K562 (cell line): ENCODE measurements around the gene NAA15. TPM values are rescaled to one million over a fixed set of nuclear protein-coding genes. Genes with fewer than 3 reads are reported as not detected.

Source experiments
- ATAC-seq: fragments of 200-7000 bp; cut with Tn5 transposase; 3 replicates; pipeline ENCODE4 v1.9.1; 2020; ENCODE audit warnings: moderate library complexity
- BruUV-seq: library from RNA; stranded (reverse); fragments of 400-500 nt; replicated peaks from 2 replicates; lab custom pipeline; 2021; lab: Mats Ljungman, UMichigan
- CTCF ChIA-PET: fragments of 300-600 bp; formaldehyde crosslinking; extraction: SDS; loops from one replicate; lab custom pipeline; 2021; ENCODE audit warnings: low intra/inter-chr PET ratio; lab: Yijun Ruan, JAX
- POLR2A ChIA-PET: fragments of 300-600, 350-650 bp; sonication (Branson Sonifier 250); formaldehyde crosslinking; extraction: SDS; loops from one replicate; lab custom pipeline; 2021; ENCODE audit warnings: antibody characterized with exemption, inconsistent platforms; lab: Yijun Ruan, JAX
- DNase-seq, 4 experiments: peaks; one replicate each; pipeline versions ENCODE4 v3.0.0 to v3.0.0-alpha.2; 2011 to 2018; ENCODE audit warnings: low spot score in 3 of 4, mixed read lengths in 3 of 4; ENCODE audit errors: extremely low read depth in 1 of 4
- FAIRE-seq: peaks from 2 replicates; lab custom pipeline; 2011; peaks lifted over from hg19 to GRCh38; lab: Jason Lieb, UNC
- H2AFZ ChIP-seq: 2 replicates; pipeline ENCODE4 v1.6.0; 2011; ENCODE audit warnings: low read depth, low read length, control low read depth, inconsistent platforms
- H3K27ac ChIP-seq: fragments of 200-600 bp; 3 replicates; pipeline ENCODE4 v1.8.0; 2011; ENCODE audit warnings: low read depth, mild to moderate bottlenecking, control low read depth, inconsistent platforms, low read length, moderate library complexity, mixed read lengths; ENCODE audit errors: extremely low read depth
- H3K27me3 ChIP-seq, 2 experiments: fragments of 300-600 bp in 1 of 2; 2 replicates in 1 of 2; 3 replicates in 1 of 2; pipeline versions ENCODE4 v1.6.0 to v1.8.0; 2011; ENCODE audit warnings: inconsistent platforms in 2 of 2, low read length in 2 of 2, mild to moderate bottlenecking in 1 of 2, mixed read lengths in 1 of 2, moderate library complexity in 1 of 2; ENCODE audit not compliant: control insufficient read depth in 2 of 2, insufficient read depth in 2 of 2
- H3K36me3 ChIP-seq: fragments of 300-600 bp; 3 replicates; pipeline ENCODE4 v1.8.0; 2011; ENCODE audit warnings: mild to moderate bottlenecking, low read length, inconsistent platforms; ENCODE audit not compliant: control insufficient read depth, insufficient read depth
- H3K4me1 ChIP-seq, 2 experiments: fragments of 200-600 bp in 1 of 2; replicated peaks in 1 of 2; 2 replicates in 1 of 2; 3 replicates in 1 of 2; pipeline versions ENCODE4 v1.5.1 to v1.8.0; 2011; ENCODE audit warnings: inconsistent platforms in 2 of 2, low read length in 2 of 2, mild to moderate bottlenecking in 1 of 2, mixed read lengths in 1 of 2, moderate library complexity in 1 of 2; ENCODE audit not compliant: control insufficient read depth in 2 of 2, insufficient read depth in 2 of 2
- H3K4me2 ChIP-seq: 2 replicates; pipeline ENCODE4 v1.6.1; 2011; ENCODE audit warnings: low read length, control low read depth, inconsistent platforms, mixed read lengths; ENCODE audit not compliant: insufficient read depth
- H3K4me3 ChIP-seq: fragments of 200-600 bp; sonication (generic), shearing (Covaris generic); 2 replicates; pipeline ENCODE4 v1.5.1; 2016; ENCODE audit warnings: control low read depth, inconsistent platforms
- H3K79me2 ChIP-seq: fragments of 200-600 bp; 3 replicates; pipeline ENCODE4 v1.8.0; 2011; ENCODE audit warnings: low read length, inconsistent platforms; ENCODE audit not compliant: control insufficient read depth, insufficient read depth
- H3K9ac ChIP-seq, 2 experiments: 2 replicates each; pipeline versions ENCODE4 v1.6.0 to v1.6.1; 2011; ENCODE audit warnings: low read depth in 2 of 2, low read length in 2 of 2, control low read depth in 1 of 2, inconsistent platforms in 1 of 2, mild to moderate bottlenecking in 1 of 2, mixed read lengths in 1 of 2; ENCODE audit not compliant: insufficient read depth in 1 of 2
- H3K9me1 ChIP-seq: one replicate; pipeline ENCODE4 v1.6.0; 2011; ENCODE audit warnings: inconsistent platforms, mild to moderate bottlenecking, low read length, moderate library complexity; ENCODE audit not compliant: control insufficient read depth, insufficient read depth
- H3K9me3 ChIP-seq: replicated peaks from 2 replicates; pipeline ENCODE4 v1.5.1; 2011; ENCODE audit warnings: low read depth, low read length, inconsistent platforms; ENCODE audit not compliant: control insufficient read depth, insufficient read depth
- H4K20me1 ChIP-seq: replicated peaks from 2 replicates; pipeline ENCODE4 v1.6.1; 2011; ENCODE audit warnings: low read length, inconsistent platforms, mixed read lengths; ENCODE audit not compliant: control insufficient read depth, insufficient read depth
- CREM ChIP-seq: IDR thresholded peaks from 2 replicates; pipeline ENCODE4 v1.6.1; 2014; ENCODE audit warnings: antibody characterized with exemption, low read depth
- FOXP4 ChIP-seq: sonication (generic); formaldehyde crosslinking; IDR thresholded peaks from 2 replicates; pipeline ENCODE4 v1.8.0; 2022; ENCODE audit warnings: mild to moderate bottlenecking, missing genetic modification reagents, borderline replicate concordance
- PATZ1 ChIP-seq: fragments of 250-450 bp; sonication (Bioruptor Pico); IDR thresholded peaks from 2 replicates; pipeline ENCODE4 v1.5.0; 2020; ENCODE audit warnings: mild to moderate bottlenecking, borderline replicate concordance
- RBBP5 ChIP-seq: fragments of 200-600 bp; sonication (generic); IDR thresholded peaks from 2 replicates; pipeline ENCODE4 v1.6.1; 2012; ENCODE audit warnings: borderline replicate concordance, mild to moderate bottlenecking, low read length, control low read depth, inconsistent platforms; ENCODE audit not compliant: insufficient read depth, poor library complexity, severe bottlenecking
- SIN3A ChIP-seq, 2 experiments: fragments of 150-350 bp in 1 of 2; IDR thresholded peaks; 2 replicates each; pipeline ENCODE4 v1.6.1; 2011 to 2016; ENCODE audit warnings: borderline replicate concordance in 2 of 2, low read depth in 2 of 2, low read length in 2 of 2, mild to moderate bottlenecking in 2 of 2, moderate library complexity in 2 of 2; ENCODE audit not compliant: control insufficient read depth in 1 of 2
- SNAPC5 ChIP-seq: fragments of 250-450 bp; sonication (Bioruptor Pico); IDR thresholded peaks from 2 replicates; pipeline ENCODE4 v1.8.0; 2021; ENCODE audit warnings: moderate library complexity, mild to moderate bottlenecking, inconsistent platforms
- TAF1 ChIP-seq: IDR thresholded peaks from 2 replicates; pipeline ENCODE4 v1.6.1; 2011; ENCODE audit warnings: mild to moderate bottlenecking, low read length, moderate library complexity; ENCODE audit not compliant: insufficient read depth, control insufficient read depth, severe bottlenecking; ENCODE audit errors: extremely low read depth
- TARDBP ChIP-seq: fragments of 450-650 bp; IDR thresholded peaks from 2 replicates; pipeline ENCODE4 v1.6.1; 2016
- TCF15 ChIP-seq: fragments of 250-450 bp; sonication (Bioruptor Pico); IDR thresholded peaks from 2 replicates; pipeline ENCODE4 v1.8.0; 2022; ENCODE audit warnings: moderate library complexity, mild to moderate bottlenecking, inconsistent platforms
- TFAP4 ChIP-seq: sonication (generic); formaldehyde crosslinking; IDR thresholded peaks from 2 replicates; pipeline ENCODE4 v1.8.0; 2022; ENCODE audit warnings: missing genetic modification reagents, mild to moderate bottlenecking, moderate library complexity, borderline replicate concordance
- U2AF1 ChIP-seq: fragments of 200-400 bp; formaldehyde crosslinking; optimal IDR thresholded peaks from 2 replicates; pipeline ENCODE3; 2017; ENCODE audit warnings: mild to moderate bottlenecking, low read depth, low read length, moderate library complexity
- ZBTB17 ChIP-seq: fragments of 450-650 bp; formaldehyde crosslinking; IDR thresholded peaks from 2 replicates; pipeline ENCODE4 v1.4.0; 2020; ENCODE audit warnings: mild to moderate bottlenecking
- WGBS: fragments of 100-300 bp; shearing (Covaris generic); methylation state at CpG from one replicate; pipeline ENCODE4 v1.1.6; 2016; ENCODE audit warnings: low coverage, mixed read lengths; ENCODE audit not compliant: insufficient coverage; ENCODE audit errors: missing lambda C conversion rate; 5-methylcytosine and 5-hydroxymethylcytosine counted together
- in situ Hi-C: fragments of 300-500 bp; cut with MboI; formaldehyde crosslinking; loops from 4 replicates; pipeline ENCODE4 v1.15.0; 2018; ENCODE audit warnings: inconsistent platforms, mixed read lengths
- intact Hi-C: fragments of 100-400 bp; cut with micrococcal nuclease; formaldehyde crosslinking; loops from 2 replicates; pipeline ENCODE4 v1.14.2; 2022
- polyA plus RNA-seq, 8 experiments: library from polyadenylated mRNA; depleted of rRNA in 4 of 8; stranded (reverse) in 5 of 8; unstranded in 3 of 8; fragments of >200 nt; fragmentation: Nextera tagmentation in 2 of 8; fragmentation: Illumina TruSeq in 1 of 8; extraction: Ambion mirVana in 2 of 8; extraction: Trizol in 1 of 8; gene quantifications; 2 replicates each; pipeline versions ENCODE4 v1.2.1 to v1.2.3, GENCODE V29; 2011 to 2014; ENCODE audit warnings: inconsistent platforms in 1 of 8, missing spikeins in 1 of 8
- total RNA-seq, 7 experiments: library from RNA; depleted of rRNA in 6 of 7; stranded (reverse); fragments of >200 nt in 6 of 7; fragmentation: Illumina TruSeq in 2 of 7; extraction: Trizol in 2 of 7; gene quantifications; 2 replicates each; pipeline versions ENCODE4 v1.2.1 to v1.2.3, GENCODE V29; 2011 to 2021; ENCODE audit warnings: low replicate concordance in 1 of 7

The NAA15 gene
- total and polyA plus RNA-seq, 9 of the 15 experiments (the other 6 are each of a cell fraction or from before 2014, with no cell fraction given): 37.8 to 117 (median 63.2) TPM

GRCh38 chr4:139301821-139302611, 711 bp downstream of the NAA15 start, which contains the start of gene NDUFC1:
NDUFC1 (minus strand) TSS chr4:139302477; CDS start chr4:139295798, 6,679 bp downstream.
- peak within 1 kb of the TSS; percentile 96 to 100 for H3K9ac ChIP-seq
- ATAC-seq (peak; percentile 37), DNase-seq (peak; percentile 52 to 69 (median 62)), FAIRE-seq (peak; percentile 64)
- CTCF ChIA-PET: interaction anchor here (1.4 kb wide), 1 partner anchor 203 kb away, joined by 4 read pairs; no protein-coding TSS in a partner anchor
- peak within 1 kb of the TSS; percentile 88 for H2AFZ ChIP-seq
- H4K20me1 ChIP-seq: peaks cover 9% of the 10 kb centered on the region; the same call in 1 of the 2 replicates
- intact Hi-C loops (loop anchor here (2.0 kb wide), 2 partner anchors 125 to 153 kb away; partner anchors contain the start of genes ELF2 and RAB33B), in situ Hi-C loops (no loop called here)
- H3K36me3 ChIP-seq: peaks cover 39% of the 10 kb centered on the region
- TSS peak; percentile 66 for BruUV-seq
- peaks cover 7 to 11% of the 10 kb centered on the region in 2 experiments for H3K4me1 ChIP-seq
- H3K27ac ChIP-seq: peak within 1 kb of the TSS; percentile 98
- H3K27me3 ChIP-seq: no peaks in the 10 kb centered on the region
- under 1% methylated on average over 40 of the region's 46 CpGs for WGBS
- H3K79me2 ChIP-seq: peaks cover 98% of the 10 kb centered on the region
- H3K4me2 ChIP-seq: peak within 1 kb of the TSS; percentile 97
- H3K4me3 ChIP-seq: peak within 1 kb of the TSS; percentile 99
- no peaks in the 10 kb centered on the region for H3K9me1 ChIP-seq
- POLR2A ChIA-PET: interaction anchor here (0.6 to 3.1 kb wide), 17 partner anchors 10 to 364 kb away, joined by 3 to 23 read pairs (median 4); no protein-coding TSS in a partner anchor
- 0 out of 2 replicates have a peak, but pooled peaks cover 7% of the 10 kb centered on the region for H3K9me3 ChIP-seq
- 0 out of 2 replicates have a peak, but pooled peaks have one; percentile 51 for TF ChIP-seq FOXP4 (CRISPR knock-in tag)
- TF ChIP-seq ZBTB17 (CRISPR knock-in tag): 0 out of 2 replicates have a peak, but pooled peaks have one; percentile 8
- no peak for TF ChIP-seq TARDBP
- peak; percentile 21 to 35; a peak in 1 of 4 replicates for TF ChIP-seq SIN3A (IDR thresholded peaks at IDR 0.05; ENCODE audit: borderline replicate concordance in 2 of 2, control insufficient read depth in 1 of 2, low read depth in 2 of 2, low read length in 2 of 2)
- peak; percentile 28; the same call in 1 of the 2 replicates for TF ChIP-seq CREM
- no peak for TF ChIP-seq SNAPC5 (CRISPR knock-in tag)
- TF ChIP-seq TCF15 (CRISPR knock-in tag): no peak
- TF ChIP-seq PATZ1 (CRISPR knock-in tag): no peak
- no peak for TF ChIP-seq U2AF1
- peak; percentile 18 for TF ChIP-seq TFAP4
- TF ChIP-seq TAF1: no peak
- TF ChIP-seq RBBP5: peak; percentile 39
